Dermis microvascular lymphatic vessel endothelial cell (primary cell): Measurements from ENCODE around the gene HNRNPC. TPM values are rescaled to one million over a fixed set of nuclear protein-coding genes. Genes with fewer than 3 reads are reported as not detected.
A peak's percentile ranks its signal among the peaks of the same experiment; 100 is the strongest.
"Not testable (repeated sequence)": the region's sequence is repeated elsewhere in the genome, so short reads cannot be mapped to it uniquely, and the experiment has no call there.

Experiments
- DNase-seq, 2 donors: peaks; one replicate each; pipeline versions ENCODE4 v3.0.0 to v3.0.0-alpha.2; 2010; ENCODE audit warnings: low read depth in 2 of 2
- total RNA-seq: library from RNA; depleted of rRNA; stranded (reverse); fragments of >200 nt; gene quantifications from 2 replicates; pipeline ENCODE4 v1.2.1, GENCODE V29; 2014

The HNRNPC gene
- total RNA-seq, 1 donor from 2014 or later = 693 TPM

- DNase-seq = no peak
These were observed 74.6 kb downstream of the HNRNPC start for GRCh38 chr14:21194597-21194996.

- no peak for DNase-seq
These were observed 76.2 kb downstream of the HNRNPC start for GRCh38 chr14:21192875-21193535.

- DNase-seq = no peak
These were observed 76.8 kb downstream of the HNRNPC start for GRCh38 chr14:21192447-21192822.

DNA sequence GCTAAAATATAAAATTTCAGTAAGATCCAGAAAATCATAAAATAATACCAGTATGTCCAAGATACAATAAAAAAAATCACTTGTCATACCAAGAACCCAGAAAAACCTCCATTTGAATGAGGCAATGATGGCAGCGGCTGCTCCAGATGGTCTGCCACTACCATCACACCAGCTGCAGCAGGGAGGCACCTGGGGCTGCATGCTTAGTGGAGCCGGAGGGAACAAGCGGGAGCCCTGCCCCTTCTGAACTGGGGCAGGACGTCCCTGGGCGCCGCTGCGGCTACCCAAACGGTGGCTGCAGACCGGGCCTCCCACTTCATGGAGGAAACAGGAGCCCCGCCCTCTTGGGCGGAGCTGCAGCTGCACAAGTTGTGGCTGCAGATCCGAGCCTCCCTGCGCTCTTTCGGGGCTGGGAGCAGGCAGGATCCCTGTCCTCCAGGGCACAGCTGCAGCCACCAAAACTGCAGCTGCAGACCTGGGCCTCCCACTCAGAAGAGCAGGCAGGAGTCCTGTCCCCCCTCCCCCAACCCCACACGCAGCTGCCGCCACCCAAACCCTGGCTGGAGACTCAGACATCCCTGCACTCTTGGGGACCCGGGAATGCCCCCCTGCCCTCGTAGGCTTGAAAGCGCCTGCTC is 77.3 kb downstream of the HNRNPC start:
- DNase-seq = peak in 1 of 2 donors; percentile 13

DNA sequence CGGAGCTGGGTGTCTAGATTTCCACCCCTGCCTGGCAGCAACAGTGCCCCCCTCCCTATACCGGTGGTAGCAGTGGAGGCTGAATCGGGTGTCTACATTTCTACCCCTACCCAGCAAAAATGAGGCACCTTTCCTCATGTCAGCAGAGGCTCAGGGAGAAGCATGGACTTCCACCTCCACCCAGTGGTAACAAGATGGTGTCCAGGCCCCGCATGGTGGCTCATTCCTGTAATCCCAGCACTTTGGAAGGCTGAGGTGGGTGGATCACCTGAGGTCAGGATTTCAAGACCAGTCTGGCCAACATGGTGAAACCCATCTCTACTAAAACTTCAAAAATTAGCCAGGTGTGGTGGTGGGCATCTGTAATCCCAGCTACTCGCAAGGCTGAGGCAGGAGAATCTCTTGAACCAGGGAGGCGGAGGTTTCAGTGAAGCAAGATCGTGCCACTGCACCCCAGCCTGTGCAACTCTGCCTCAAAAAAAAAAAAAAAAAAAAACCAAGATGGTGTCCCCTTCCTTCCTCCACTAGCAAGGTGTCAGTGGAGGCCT is 77.9 kb downstream of the HNRNPC start:
- DNase-seq = no peak

DNA sequence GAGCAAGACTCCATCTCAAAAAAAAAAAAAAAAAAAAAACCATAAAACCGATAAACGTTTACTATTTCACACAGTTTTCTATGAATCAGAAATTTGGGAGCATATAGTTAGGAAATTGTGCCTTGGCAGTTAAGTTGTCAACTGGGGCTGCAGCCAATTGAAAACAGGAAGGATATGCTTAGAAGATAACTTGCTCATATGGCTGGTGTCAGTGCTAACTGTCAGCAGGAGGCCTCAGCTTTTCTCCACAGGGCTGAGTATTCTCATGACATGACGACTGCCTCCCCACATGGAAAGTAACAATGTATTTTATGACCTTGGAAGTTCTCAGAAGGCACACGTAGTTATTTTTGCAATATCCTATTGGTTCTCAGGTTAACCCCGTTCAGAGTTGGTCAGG is 83.8 kb downstream of the HNRNPC start:
- DNase-seq = peak; percentile 6 to 40

- no peak for DNase-seq
These were observed 85.0 kb downstream of the HNRNPC start for GRCh38 chr14:21184254-21184653.

GRCh38 chr14:21182166-21182565 is 87.1 kb downstream of the HNRNPC start:
- no peak for DNase-seq

GRCh38 chr14:21171128-21171527 is 98.1 kb downstream of the HNRNPC start:
- no peak for DNase-seq

DNA sequence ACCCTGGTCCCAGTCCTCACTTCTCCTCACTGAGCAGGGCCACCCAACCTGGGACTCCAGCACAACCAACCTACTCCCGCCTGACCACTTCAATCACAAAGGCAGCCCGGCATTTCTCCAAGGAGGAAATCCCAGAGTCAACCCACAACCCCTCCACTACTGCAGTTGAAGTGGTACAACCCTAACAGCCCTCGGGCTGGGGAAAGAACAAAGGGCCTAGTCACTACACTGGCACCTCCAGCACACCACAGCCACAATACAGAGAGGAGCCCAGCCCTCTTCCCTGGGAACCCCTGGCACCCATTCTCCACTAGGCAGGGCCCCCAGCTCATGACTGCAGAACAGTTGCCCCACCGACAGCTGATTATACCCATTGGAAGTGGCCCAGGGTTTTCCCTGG is 99.7 kb downstream of the HNRNPC start:
- DNase-seq = no peak

DNA sequence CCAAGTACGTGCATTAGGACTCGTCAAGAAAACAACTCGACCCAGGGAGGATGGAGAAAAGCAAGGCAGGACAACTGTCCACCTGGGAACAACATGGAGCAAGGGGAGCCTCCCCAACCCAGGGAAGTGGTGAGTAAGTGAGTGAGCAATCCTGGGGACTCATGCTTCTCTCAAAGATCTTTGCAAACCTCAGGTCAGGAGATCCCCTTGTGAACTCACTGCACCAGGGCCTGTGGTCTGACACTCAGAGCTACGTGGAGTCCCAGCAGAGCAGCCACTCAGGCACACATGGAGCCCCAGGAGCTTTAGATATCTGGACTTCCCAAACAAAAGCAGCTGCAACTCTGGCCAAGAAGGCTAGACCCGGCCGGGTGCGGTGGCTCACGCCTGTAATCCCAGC is 101.2 kb downstream of the HNRNPC start:
- DNase-seq = no peak

DNA sequence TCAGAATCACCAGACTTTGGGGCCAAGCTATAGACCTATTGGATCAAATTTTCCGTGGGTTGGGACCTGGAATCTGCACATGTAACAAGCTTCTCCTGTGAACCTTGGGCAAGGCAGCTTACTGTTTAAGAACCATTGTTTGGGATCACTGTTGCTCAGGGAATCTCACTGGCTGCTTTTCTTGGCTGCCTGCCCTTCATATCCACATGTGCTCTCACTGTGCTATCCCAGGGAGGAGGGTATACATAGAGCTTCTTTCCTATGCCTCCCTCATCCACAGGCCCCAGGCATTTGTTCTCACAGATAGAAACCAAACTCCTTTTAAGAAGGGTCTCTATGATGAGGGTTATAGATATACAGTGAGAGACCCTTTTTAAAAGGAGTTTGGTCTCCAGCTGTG is 103.6 kb downstream of the HNRNPC start:
- DNase-seq = not testable (repeated sequence)

- not testable (repeated sequence) for DNase-seq
These were observed 104.1 kb downstream of the HNRNPC start for GRCh38 chr14:21165002-21165605.

GRCh38 chr14:21163871-21164291 is 105.4 kb downstream of the HNRNPC start:
- DNase-seq = no peak

GRCh38 chr14:21162081-21162480 is 107.2 kb downstream of the HNRNPC start:
- no peak for DNase-seq

GRCh38 chr14:21160061-21160610 is 109.1 kb downstream of the HNRNPC start:
- DNase-seq = no peak

Other genes starting within 250 kb of the HNRNPC start
- 2.1 and 7.0 TPM in 2 replicates for gene NDRG2, start 244.4 kb downstream of the HNRNPC start, total RNA-seq
- gene TPPP2, start 239.2 kb downstream of the HNRNPC start, total RNA-seq = not detected in 2 replicates
- gene RNASE13, start 234.6 kb downstream of the HNRNPC start, total RNA-seq = not detected in 2 replicates
- gene RNASE7, start 227.1 kb downstream of the HNRNPC start, total RNA-seq = not detected in 2 replicates
- not detected in 2 replicates for gene RNASE8, start 211.6 kb downstream of the HNRNPC start, total RNA-seq
- 6.2 and 8.3 TPM in 2 replicates for gene ARHGEF40, start 199.1 kb downstream of the HNRNPC start, total RNA-seq
- 2.6 and 4.2 TPM in 2 replicates for gene ZNF219, start 170.8 kb downstream of the HNRNPC start, total RNA-seq
- gene TMEM253, start 168.4 kb downstream of the HNRNPC start, total RNA-seq = 0.13 TPM in 1 of 2 replicates, not detected in the other
- gene OR5AU1, start 113.4 kb downstream of the HNRNPC start, total RNA-seq = not detected in 2 replicates
- gene RPGRIP1, start 10.6 kb upstream of the HNRNPC start, total RNA-seq = 0.39 and 0.76 TPM in 2 replicates
- 59.2 and 65.0 TPM in 2 replicates for gene SUPT16H, start 114.6 kb upstream of the HNRNPC start, total RNA-seq
- gene CHD8, start 186.7 kb upstream of the HNRNPC start, total RNA-seq = 40.8 and 48.5 TPM in 2 replicates
- 22.0 and 29.3 TPM in 2 replicates for gene RAB2B, start 207.5 kb upstream of the HNRNPC start, total RNA-seq
- 16.3 and 21.9 TPM in 2 replicates for gene TOX4, start 207.8 kb upstream of the HNRNPC start, total RNA-seq
- 46.1 and 51.5 TPM in 2 replicates for gene METTL3, start 241.9 kb upstream of the HNRNPC start, total RNA-seq